ENCODE measurements around the gene B4GALT3.
A peak's percentile ranks its signal among the peaks of the same experiment; 100 is the strongest.

The B4GALT3 gene

DNA sequence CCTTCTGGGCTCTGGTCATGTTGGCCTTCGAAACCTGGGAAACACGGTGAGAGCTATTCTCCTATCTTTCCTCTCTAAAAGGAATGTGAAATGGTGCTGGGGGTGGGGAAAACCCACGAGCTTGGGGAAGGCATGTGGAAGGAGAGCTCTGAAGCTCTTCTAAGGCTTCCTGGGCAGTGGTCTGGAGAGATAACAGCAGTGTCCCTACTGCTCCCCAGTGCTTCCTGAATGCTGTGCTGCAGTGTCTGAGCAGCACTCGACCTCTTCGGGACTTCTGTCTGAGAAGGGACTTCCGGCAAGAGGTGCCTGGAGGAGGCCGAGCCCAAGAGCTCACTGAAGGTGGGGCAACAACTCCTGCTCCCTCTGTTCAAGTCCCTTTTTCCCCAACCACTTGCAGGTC, 15.3 kb downstream of the B4GALT3 start:
- DNase-seq (ENCODE audit: low spot score): no peak
- H3K4ac ChIP-seq (ENCODE audit: low read length): no peak overlapping the region
- no peak overlapping the region for H3K4me2 ChIP-seq (ENCODE audit: insufficient read depth, low read length, poor library complexity, severe bottlenecking)
- no peak overlapping the region for H3K14ac ChIP-seq (ENCODE audit: low read length)
- H3K23ac ChIP-seq (ENCODE audit: low read depth, low read length, poor library complexity): no peak overlapping the region
- peaks cover 32 to 68% of the 10 kb centered on the region in 2 donors for H3K36me3 ChIP-seq (replicated peaks in 1 of 2; ENCODE audit: control insufficient read depth in 2 of 2, insufficient read depth in 2 of 2, low read length in 2 of 2)
- no peak overlapping the region for H3K4me3 ChIP-seq (ENCODE audit: low read length in 2 of 2)
- no peak overlapping the region for H2BK15ac ChIP-seq (ENCODE audit: low read length)
- peaks cover 5% of the 10 kb centered on the region for H3K79me1 ChIP-seq (ENCODE audit: low read depth, low read length)
- no peak overlapping the region for H3K18ac ChIP-seq (ENCODE audit: low read length)
- H2AK5ac ChIP-seq (ENCODE audit: low read depth, low read length): no peak overlapping the region
- no peak overlapping the region for H2AFZ ChIP-seq (ENCODE audit: low read length)
- no peak overlapping the region for H3K27ac ChIP-seq (replicated peaks; ENCODE audit: low read length)
- H2BK5ac ChIP-seq (ENCODE audit: low read length): peak overlapping the region; percentile 20
- no peak overlapping the region for H2BK120ac ChIP-seq (ENCODE audit: low read depth, low read length)
- no peak overlapping the region for H4K91ac ChIP-seq (ENCODE audit: low read depth, low read length, poor library complexity)
- no peak overlapping the region for H3K9ac ChIP-seq (ENCODE audit: low read depth, low read length, poor library complexity)
- no peaks in the 10 kb centered on the region for H3K9me3 ChIP-seq (replicated peaks in 1 of 2; ENCODE audit: control insufficient read depth in 2 of 2, insufficient read depth in 1 of 2, low read depth in 1 of 2, low read length in 2 of 2)
- no peaks in the 10 kb centered on the region for H3K27me3 ChIP-seq (ENCODE audit: control insufficient read depth in 3 of 3, insufficient read depth in 3 of 3, low read depth in 1 of 3, low read length in 3 of 3)
- H4K8ac ChIP-seq (ENCODE audit: low read depth, low read length): no peak overlapping the region
- no CpG with 5 or more reads among the region's 7 CpGs for WGBS, 2 donors (ENCODE audit: extremely low coverage in 2 of 2, insufficient read length in 2 of 2, insufficient replicate concordance in 1 of 2)
- H3K4me1 ChIP-seq (ENCODE audit: control insufficient read depth in 2 of 2, insufficient read depth in 1 of 2, low read depth in 1 of 2, low read length in 2 of 2): peaks cover 6 to 10% of the 10 kb centered on the region in 2 donors
- H2BK12ac ChIP-seq (ENCODE audit: low read length): no peak overlapping the region

DNA sequence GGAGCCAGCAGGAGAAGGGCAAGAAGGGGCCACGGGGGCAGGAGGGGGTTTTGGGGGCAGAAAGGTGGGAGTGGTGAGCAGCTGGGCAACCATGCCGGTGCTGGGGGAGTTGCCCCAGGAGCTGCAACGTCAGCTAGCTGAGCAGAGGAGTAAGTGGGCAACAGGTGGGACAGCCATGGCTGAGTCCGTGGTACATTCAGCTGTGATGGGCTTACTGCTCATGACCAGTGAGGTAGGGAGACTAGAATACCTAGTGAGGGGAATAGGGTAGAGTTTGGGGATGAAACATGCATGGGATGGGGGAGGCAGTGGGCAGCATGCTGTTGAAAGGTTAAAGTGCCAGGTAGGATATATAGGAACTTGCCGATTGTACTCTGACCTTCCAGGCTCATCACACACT, 15.7 kb downstream of the B4GALT3 start:
- DNase-seq (ENCODE audit: low spot score): no peak
- peak overlapping the region in 1 of 2 donors; percentile 48 for H3K4me3 ChIP-seq (ENCODE audit: low read length in 2 of 2)
- H3K9me3 ChIP-seq (replicated peaks in 1 of 2; ENCODE audit: control insufficient read depth in 2 of 2, insufficient read depth in 1 of 2, low read depth in 1 of 2, low read length in 2 of 2): no peaks in the 10 kb centered on the region
- H3K4ac ChIP-seq (ENCODE audit: low read length): no peak overlapping the region
- no peak overlapping the region for H4K91ac ChIP-seq (ENCODE audit: low read depth, low read length, poor library complexity)
- H3K14ac ChIP-seq (ENCODE audit: low read length): no peak overlapping the region
- H2AFZ ChIP-seq (ENCODE audit: low read length): no peak overlapping the region
- peaks cover 5% of the 10 kb centered on the region for H3K79me1 ChIP-seq (ENCODE audit: low read depth, low read length)
- H3K4me1 ChIP-seq (ENCODE audit: control insufficient read depth in 2 of 2, insufficient read depth in 1 of 2, low read depth in 1 of 2, low read length in 2 of 2): peaks cover 6 to 9% of the 10 kb centered on the region in 2 donors
- H2AK5ac ChIP-seq (ENCODE audit: low read depth, low read length): no peak overlapping the region
- H3K4me2 ChIP-seq (ENCODE audit: insufficient read depth, low read length, poor library complexity, severe bottlenecking): no peak overlapping the region
- no CpG with 5 or more reads among the region's 5 CpGs for WGBS, 2 donors (ENCODE audit: extremely low coverage in 2 of 2, insufficient read length in 2 of 2, insufficient replicate concordance in 1 of 2)
- no peak overlapping the region for H2BK120ac ChIP-seq (ENCODE audit: low read depth, low read length)
- no peak overlapping the region for H3K27ac ChIP-seq (replicated peaks; ENCODE audit: low read length)
- H3K9ac ChIP-seq (ENCODE audit: low read depth, low read length, poor library complexity): no peak overlapping the region
- H3K36me3 ChIP-seq (replicated peaks in 1 of 2; ENCODE audit: control insufficient read depth in 2 of 2, insufficient read depth in 2 of 2, low read length in 2 of 2): peaks cover 35 to 72% of the 10 kb centered on the region in 2 donors
- no peaks in the 10 kb centered on the region for H3K27me3 ChIP-seq (ENCODE audit: control insufficient read depth in 3 of 3, insufficient read depth in 3 of 3, low read depth in 1 of 3, low read length in 3 of 3)
- no peak overlapping the region for H2BK12ac ChIP-seq (ENCODE audit: low read length)
- no peak overlapping the region for H2BK15ac ChIP-seq (ENCODE audit: low read length)
- H4K8ac ChIP-seq (ENCODE audit: low read depth, low read length): no peak overlapping the region
- H3K18ac ChIP-seq (ENCODE audit: low read length): no peak overlapping the region
- H2BK5ac ChIP-seq (ENCODE audit: low read length): peak overlapping the region; percentile 20
- no peak overlapping the region for H3K23ac ChIP-seq (ENCODE audit: low read depth, low read length, poor library complexity)

- Histone ChIP-seq H2BK5ac (ENCODE audit: low read length) (no peak overlapping the region), H3K9ac (ENCODE audit: low read depth, low read length, poor library complexity) (no peak overlapping the region), H3K4me1 (ENCODE audit: control insufficient read depth in 2 of 2, insufficient read depth in 1 of 2, low read depth in 1 of 2, low read length in 2 of 2) (peaks cover 5 to 9% of the 10 kb centered on the region in 2 donors), H3K9me3 (replicated peaks in 1 of 2; ENCODE audit: control insufficient read depth in 2 of 2, insufficient read depth in 1 of 2, low read depth in 1 of 2, low read length in 2 of 2) (no peaks in the 10 kb centered on the region), H3K23ac (ENCODE audit: low read depth, low read length, poor library complexity) (no peak overlapping the region), H4K8ac (ENCODE audit: low read depth, low read length) (no peak overlapping the region), H4K91ac (ENCODE audit: low read depth, low read length, poor library complexity) (no peak overlapping the region), H2BK120ac (ENCODE audit: low read depth, low read length) (no peak overlapping the region), H3K18ac (ENCODE audit: low read length) (no peak overlapping the region), H3K4me3 (ENCODE audit: low read length in 2 of 2) (peak overlapping the region in 1 of 2 donors; percentile 65), H3K27me3 (ENCODE audit: control insufficient read depth in 3 of 3, insufficient read depth in 3 of 3, low read depth in 1 of 3, low read length in 3 of 3) (no peaks in the 10 kb centered on the region), H2BK12ac (ENCODE audit: low read length) (no peak overlapping the region), H3K4me2 (ENCODE audit: insufficient read depth, low read length, poor library complexity, severe bottlenecking) (no peak overlapping the region), H3K4ac (ENCODE audit: low read length) (no peak overlapping the region), H2AK5ac (ENCODE audit: low read depth, low read length) (no peak overlapping the region), H2BK15ac (ENCODE audit: low read length) (no peak overlapping the region), H3K36me3 (replicated peaks in 1 of 2; ENCODE audit: control insufficient read depth in 2 of 2, insufficient read depth in 2 of 2, low read length in 2 of 2) (peaks cover 35 to 72% of the 10 kb centered on the region in 2 donors), H2AFZ (ENCODE audit: low read length) (no peak overlapping the region), H3K14ac (ENCODE audit: low read length) (no peak overlapping the region), H3K79me1 (ENCODE audit: low read depth, low read length) (peaks cover 5% of the 10 kb centered on the region), H3K27ac (replicated peaks; ENCODE audit: low read length) (no peak overlapping the region)
- no CpG with 5 or more reads among the region's 22 CpGs for WGBS, 2 donors (ENCODE audit: extremely low coverage in 2 of 2, insufficient read length in 2 of 2, insufficient replicate concordance in 1 of 2)
- DNase-seq (ENCODE audit: low spot score): no peak
Measured at GRCh38 chr1:161160671-161161145, 16.6 kb downstream of the B4GALT3 start.

GRCh38 chr1:161159913-161160243, 17.4 kb downstream of the B4GALT3 start:
- Histone ChIP-seq H4K91ac (ENCODE audit: low read depth, low read length, poor library complexity) (no peak overlapping the region), H4K8ac (ENCODE audit: low read depth, low read length) (no peak overlapping the region), H2BK12ac (ENCODE audit: low read length) (no peak overlapping the region), H3K23ac (ENCODE audit: low read depth, low read length, poor library complexity) (no peak overlapping the region), H3K18ac (ENCODE audit: low read length) (peak overlapping the region; percentile 40), H2AFZ (ENCODE audit: low read length) (peak overlapping the region; percentile 97), H3K27ac (replicated peaks; ENCODE audit: low read length) (peak overlapping the region; percentile 68), H3K36me3 (replicated peaks in 1 of 2; ENCODE audit: control insufficient read depth in 2 of 2, insufficient read depth in 2 of 2, low read length in 2 of 2) (peaks cover 33 to 69% of the 10 kb centered on the region in 2 donors), H3K4me1 (ENCODE audit: control insufficient read depth in 2 of 2, insufficient read depth in 1 of 2, low read depth in 1 of 2, low read length in 2 of 2) (peaks cover 5 to 9% of the 10 kb centered on the region in 2 donors), H3K14ac (ENCODE audit: low read length) (no peak overlapping the region), H3K4ac (ENCODE audit: low read length) (no peak overlapping the region), H3K79me1 (ENCODE audit: low read depth, low read length) (peaks cover 5% of the 10 kb centered on the region), H3K4me2 (ENCODE audit: insufficient read depth, low read length, poor library complexity, severe bottlenecking) (peak overlapping the region; percentile 66), H3K4me3 (ENCODE audit: low read length in 2 of 2) (peak overlapping the region; percentile 65 to 89), H3K9ac (ENCODE audit: low read depth, low read length, poor library complexity) (no peak overlapping the region), H2BK15ac (ENCODE audit: low read length) (no peak overlapping the region), H2BK120ac (ENCODE audit: low read depth, low read length) (no peak overlapping the region), H2BK5ac (ENCODE audit: low read length) (peak overlapping the region; percentile 43), H3K27me3 (ENCODE audit: control insufficient read depth in 3 of 3, insufficient read depth in 3 of 3, low read depth in 1 of 3, low read length in 3 of 3) (no peaks in the 10 kb centered on the region), H3K9me3 (replicated peaks in 1 of 2; ENCODE audit: control insufficient read depth in 2 of 2, insufficient read depth in 1 of 2, low read depth in 1 of 2, low read length in 2 of 2) (no peaks in the 10 kb centered on the region), H2AK5ac (ENCODE audit: low read depth, low read length) (no peak overlapping the region)
- no CpG with 5 or more reads among the region's 11 CpGs for WGBS, 2 donors (ENCODE audit: extremely low coverage in 2 of 2, insufficient read length in 2 of 2, insufficient replicate concordance in 1 of 2)
- DNase-seq (ENCODE audit: low spot score): no peak

All from neuronal stem cell (in vitro differentiated cells).